Fibroblast of skin of abdomen (primary cell): ENCODE data around the gene P2RX5. TPM values are rescaled to one million over a fixed set of nuclear protein-coding genes. Genes with fewer than 3 reads are reported as not detected.
A peak's percentile ranks its signal among the peaks of the same experiment; 100 is the strongest.
"Not testable (repeated sequence)": the region's sequence is repeated elsewhere in the genome, so short reads cannot be mapped to it uniquely, and the experiment has no call there.

Source experiments
- DNase-seq: peaks from one replicate; pipeline ENCODE4 v3.0.0-alpha.2; 2013
- polyA plus RNA-seq, 2 experiments: library from polyadenylated mRNA; unstranded; fragments of 120-200 nt; gene quantifications; one replicate each; pipeline ENCODE4 v1.2.1, GENCODE V29; 2013; ENCODE audit not compliant: insufficient read length in 2 of 2

The P2RX5 gene
- 0.40 TPM for polyA plus RNA-seq (2013, experiment 1 of 2; ENCODE audit: insufficient read length)
- polyA plus RNA-seq (2013, experiment 2 of 2; ENCODE audit: insufficient read length): 0.16 TPM

GRCh38 chr17:3695723-3696411 lies at the start of gene P2RX5:
TSS of gene P2RX5 (minus strand) at chr17:3696155. CDS start at chr17:3696005, 150 bp downstream.
- no peak for DNase-seq

GRCh38 chr17:3745071-3745470 lies 49.1 kb upstream of the P2RX5 start:
- DNase-seq: no peak

DNA sequence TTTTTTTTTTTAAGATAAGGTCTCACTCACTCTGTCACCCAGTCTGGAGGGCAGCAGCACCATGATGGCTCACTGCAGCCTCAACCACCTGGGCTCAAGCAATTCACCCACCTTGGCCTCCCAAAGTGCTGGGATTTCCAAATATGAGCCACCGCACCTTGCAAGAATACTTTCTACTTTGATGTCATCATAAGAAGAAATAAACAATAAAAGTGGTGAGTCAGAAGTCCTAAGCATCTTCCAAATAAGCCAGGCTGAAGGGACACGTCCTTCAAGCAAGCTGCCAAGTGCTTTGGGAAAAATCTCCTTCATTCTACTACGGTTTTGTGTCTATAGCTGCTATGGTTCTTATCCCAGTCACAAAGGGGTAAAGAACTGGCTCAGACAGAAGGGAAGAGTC lies 48.1 kb upstream of the P2RX5 start:
- DNase-seq: no peak

GRCh38 chr17:3740611-3741073 lies 44.7 kb upstream of the P2RX5 start:
- DNase-seq: no peak

- no peak for DNase-seq
Observed at GRCh38 chr17:3739422-3740124, 43.6 kb upstream of the P2RX5 start.

GRCh38 chr17:3738562-3739295 lies 42.8 kb upstream of the P2RX5 start:
- DNase-seq: no peak

DNA sequence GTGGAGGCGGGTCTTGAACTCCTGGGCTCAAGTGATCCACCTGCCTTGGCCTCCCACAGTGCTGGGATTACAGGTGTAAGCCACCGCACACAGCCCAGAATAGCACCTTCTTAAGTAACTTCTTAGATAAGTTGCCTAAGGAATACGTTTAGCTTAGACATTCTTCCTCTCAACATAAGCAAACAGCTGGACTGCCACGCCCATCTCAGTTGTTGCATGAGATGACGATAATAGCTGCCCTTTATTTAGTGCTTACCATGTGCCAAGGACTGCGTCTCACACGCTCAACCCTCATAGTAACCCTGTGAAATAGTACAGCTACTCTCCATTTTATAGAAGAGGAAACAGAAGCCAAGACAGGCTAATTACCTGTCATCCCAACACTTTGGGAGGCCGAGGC lies 39.6 kb upstream of the P2RX5 start:
- no peak for DNase-seq

- DNase-seq: not testable (repeated sequence)
Observed at GRCh38 chr17:3734911-3735276, 38.9 kb upstream of the P2RX5 start.

DNA sequence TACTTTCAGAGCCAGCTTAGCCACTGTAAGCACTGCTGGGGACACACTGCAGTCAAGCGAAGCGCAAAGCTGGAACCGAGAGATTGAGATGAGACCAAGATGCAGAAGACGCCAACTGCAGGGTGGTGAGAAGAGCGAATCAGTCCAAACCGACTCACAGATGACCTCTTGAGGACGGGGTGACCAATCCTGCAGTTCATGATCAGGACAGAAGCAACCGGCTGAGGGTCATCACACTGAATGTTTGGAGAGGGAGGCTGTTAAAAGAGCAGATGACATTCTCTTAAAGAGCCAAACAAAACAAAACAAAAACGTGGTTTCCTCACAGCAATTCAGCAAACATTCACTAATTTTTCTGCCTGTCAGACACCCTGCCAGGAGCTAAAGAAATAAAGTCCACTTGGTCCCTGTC lies 36.3 kb upstream of the P2RX5 start:
- no peak for DNase-seq

DNA sequence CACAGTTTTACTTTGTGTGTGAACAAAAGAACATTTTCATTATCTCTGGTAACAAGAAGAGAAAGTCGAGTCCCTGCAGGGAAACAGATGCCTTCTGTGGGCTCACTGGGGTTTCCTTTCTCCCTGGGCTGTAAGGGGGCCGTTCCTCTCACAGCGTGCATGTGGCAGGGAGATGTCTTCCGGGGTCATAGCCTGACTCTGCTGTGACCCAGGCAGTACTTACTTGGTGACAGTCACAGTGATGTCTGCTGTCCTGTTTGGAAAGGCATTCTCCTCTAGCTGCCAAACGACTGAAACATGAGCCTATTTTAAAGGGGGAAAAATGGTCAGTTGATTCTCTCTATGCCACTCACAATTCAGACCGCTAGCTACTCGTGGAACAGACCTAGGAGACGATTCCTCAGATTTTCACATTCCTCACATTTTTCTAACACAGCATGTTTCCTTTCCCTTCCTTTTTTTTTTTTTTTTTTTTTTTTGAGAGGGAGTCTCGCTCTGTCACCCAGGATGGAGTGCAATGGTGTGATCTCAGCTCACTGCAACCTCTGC lies 35.0 kb upstream of the P2RX5 start:
- peak; percentile 71 for DNase-seq

DNA sequence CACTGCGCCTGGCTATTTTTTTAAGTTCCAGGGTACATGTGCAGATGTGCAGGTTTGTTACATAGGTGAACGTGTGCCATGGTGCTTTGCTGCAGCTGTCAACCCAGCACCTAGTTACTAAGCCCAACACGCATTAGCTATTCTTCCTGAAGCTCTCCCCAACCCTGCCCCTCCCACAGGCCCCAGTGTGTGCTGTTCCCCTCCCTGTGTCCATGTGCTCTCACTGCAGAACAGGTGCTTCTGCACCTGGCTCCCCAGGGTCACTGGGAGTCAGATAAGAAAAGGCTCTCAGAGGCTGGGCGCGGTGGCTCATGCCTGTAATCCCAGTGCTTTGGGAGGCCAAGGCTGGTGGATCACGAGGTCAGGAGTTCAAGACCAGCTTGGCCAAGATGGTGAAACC lies 33.9 kb upstream of the P2RX5 start:
- no peak for DNase-seq

- DNase-seq: not testable (repeated sequence)
Observed at GRCh38 chr17:3728099-3728498, 32.1 kb upstream of the P2RX5 start.

DNA sequence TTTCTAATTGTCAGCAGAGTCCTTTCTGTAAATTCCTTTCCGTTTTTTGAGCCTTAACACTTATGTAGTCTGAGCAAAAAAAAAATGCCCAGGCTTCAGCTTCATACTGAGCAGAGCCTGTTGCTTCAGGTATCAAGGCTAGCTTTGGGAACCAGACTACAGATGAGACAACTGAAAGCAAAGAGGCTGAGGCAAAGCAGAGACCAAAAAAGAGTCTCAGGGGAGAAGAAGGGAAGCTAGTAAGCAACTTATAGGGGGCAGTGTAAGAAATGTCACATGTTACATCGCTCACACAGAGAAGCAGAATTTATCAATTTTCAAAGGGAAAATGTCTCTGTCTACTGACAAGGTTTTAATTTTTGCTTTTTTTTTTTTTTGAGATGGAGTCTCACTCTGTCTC lies 31.1 kb upstream of the P2RX5 start:
- DNase-seq: no peak

- no peak for DNase-seq
Observed at GRCh38 chr17:3724378-3725077, 28.6 kb upstream of the P2RX5 start.

DNA sequence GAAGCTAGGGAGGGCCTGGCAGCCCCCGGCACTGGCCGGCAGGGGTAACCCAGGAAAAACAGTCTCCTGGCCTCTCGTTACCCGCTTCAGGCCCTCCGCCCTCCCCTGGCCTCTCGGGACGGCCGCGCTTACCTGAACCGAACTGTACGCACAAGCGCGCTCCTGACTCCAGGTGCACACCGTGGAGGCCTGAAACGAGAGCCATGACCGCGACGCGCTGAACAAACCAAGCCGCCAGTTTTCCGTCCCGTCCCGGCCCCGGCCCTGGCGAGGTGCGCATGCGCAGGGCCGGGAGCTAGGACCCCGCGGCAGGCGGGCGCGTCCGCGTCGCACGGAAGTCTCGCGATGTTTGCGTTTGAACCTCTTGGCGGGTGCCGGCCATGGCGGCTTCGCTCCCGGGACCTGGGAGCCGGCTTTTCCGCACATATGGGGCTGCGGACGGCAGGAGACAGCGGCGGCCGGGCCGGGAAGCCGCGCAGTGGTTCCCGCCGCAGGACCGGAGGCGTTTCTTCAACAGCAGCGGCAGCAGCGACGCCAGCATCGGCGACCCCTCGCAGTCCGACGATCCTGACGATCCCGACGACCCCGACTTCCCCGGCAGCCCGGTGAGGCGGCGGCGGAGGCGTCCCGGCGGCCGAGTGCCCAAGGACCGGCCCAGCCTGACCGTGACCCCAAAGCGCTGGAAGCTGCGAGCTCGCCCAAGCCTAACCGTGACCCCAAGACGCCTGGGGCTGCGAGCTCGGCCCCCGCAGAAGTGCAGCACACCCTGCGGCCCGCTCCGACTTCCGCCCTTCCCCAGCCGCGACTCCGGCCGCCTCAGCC lies 27.8 kb upstream of the P2RX5 start, which contains the start of gene HASPIN:
Gene HASPIN, plus strand, starts transcription at position 348 of the 822 bp plus-strand sequence. Its CDS starts 33 bp downstream, at position 381.
- DNase-seq: peak; percentile 89

DNA sequence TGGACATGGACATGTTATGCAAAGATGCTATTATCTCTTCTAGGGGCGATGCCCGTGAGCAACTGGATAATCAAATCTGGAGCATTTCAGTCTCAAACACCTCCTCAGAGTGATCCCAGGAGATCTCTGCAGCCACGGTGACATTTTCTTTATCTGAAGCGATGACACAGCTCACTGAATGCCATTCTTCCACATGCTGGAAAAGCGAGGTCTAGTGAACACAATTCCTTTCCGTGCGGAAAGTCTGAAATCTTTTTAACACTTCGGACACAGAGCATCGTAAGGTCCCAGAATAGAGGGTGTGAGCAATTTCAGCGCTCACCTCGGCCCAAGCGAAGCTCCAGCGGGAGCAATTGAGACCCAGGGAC lies 27.2 kb upstream of the P2RX5 start:
- DNase-seq: no peak

GRCh38 chr17:3722716-3723115 lies 26.8 kb upstream of the P2RX5 start:
- no peak for DNase-seq

DNA sequence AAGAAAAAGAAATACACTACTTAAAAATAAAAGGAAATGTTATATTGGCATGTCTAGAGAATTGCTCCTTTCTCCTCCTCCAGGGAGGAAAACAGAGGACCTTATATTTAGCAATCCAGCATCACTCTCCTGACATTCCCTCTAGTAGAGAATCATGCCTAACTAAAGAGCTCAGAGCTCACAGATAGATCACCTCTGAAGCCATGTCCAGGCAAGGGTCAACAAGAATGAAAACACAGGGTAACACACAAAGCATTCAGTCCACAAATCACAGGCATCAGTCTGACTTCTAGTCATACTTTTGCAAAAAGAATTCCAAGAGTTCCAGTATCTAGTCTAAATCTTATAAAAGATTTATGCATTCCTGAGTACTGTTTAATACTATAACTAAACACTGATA lies 23.3 kb upstream of the P2RX5 start:
- no peak for DNase-seq

GRCh38 chr17:3718201-3718600 lies 22.2 kb upstream of the P2RX5 start:
- DNase-seq: no peak

GRCh38 chr17:3715296-3715695 lies 19.3 kb upstream of the P2RX5 start:
- no peak for DNase-seq

- no peak for DNase-seq
Observed at GRCh38 chr17:3712811-3713463, 17.0 kb upstream of the P2RX5 start.
